NCI-H146 (cell line): ENCODE data around the gene PAAF1.

ENCODE experiments used
- DNase-seq: peaks from one replicate; lab custom pipeline; 2025; lab: John Stamatoyannopoulos, UW

The PAAF1 gene

DNA sequence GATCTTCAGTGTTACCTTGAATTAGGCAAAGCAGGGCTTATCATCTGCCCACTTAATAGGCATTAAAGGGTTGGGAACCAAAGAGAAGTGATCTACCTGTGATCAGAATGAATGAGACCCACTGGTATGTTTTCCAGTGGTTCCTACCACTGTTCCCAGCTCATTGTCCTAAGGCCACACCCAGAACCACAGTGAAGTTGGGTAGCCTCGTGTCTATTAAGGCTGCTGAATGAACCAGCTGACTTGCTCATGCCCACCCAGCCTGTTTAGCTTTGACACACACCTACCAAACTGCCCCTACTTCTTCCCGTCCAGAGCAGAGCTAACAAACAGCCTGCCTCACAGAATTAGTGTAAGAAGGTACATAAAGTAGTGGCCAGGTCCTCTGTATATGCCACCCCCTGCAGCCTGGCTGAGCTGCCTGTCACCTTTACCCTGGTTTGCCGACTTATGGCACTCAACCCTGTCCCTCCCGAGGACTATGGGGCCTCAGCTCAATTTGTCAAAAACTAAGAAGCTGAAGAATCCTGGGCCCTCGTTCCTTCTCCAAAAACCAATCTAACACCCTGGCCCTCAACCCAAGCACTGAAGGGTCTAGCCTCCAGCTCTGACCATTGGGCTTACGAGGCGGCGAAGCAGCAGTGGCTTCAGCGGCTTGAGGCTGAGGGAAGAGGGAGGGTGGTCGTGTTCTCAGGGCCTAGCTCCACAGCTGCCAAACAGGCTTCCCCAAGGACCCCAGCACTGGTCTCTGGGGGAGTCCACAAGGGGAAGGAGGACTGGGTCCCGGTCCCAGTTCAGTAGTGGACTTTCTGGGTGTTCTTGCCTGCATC is 96.0 kb downstream of the PAAF1 start:
- DNase-seq: no peak

DNA sequence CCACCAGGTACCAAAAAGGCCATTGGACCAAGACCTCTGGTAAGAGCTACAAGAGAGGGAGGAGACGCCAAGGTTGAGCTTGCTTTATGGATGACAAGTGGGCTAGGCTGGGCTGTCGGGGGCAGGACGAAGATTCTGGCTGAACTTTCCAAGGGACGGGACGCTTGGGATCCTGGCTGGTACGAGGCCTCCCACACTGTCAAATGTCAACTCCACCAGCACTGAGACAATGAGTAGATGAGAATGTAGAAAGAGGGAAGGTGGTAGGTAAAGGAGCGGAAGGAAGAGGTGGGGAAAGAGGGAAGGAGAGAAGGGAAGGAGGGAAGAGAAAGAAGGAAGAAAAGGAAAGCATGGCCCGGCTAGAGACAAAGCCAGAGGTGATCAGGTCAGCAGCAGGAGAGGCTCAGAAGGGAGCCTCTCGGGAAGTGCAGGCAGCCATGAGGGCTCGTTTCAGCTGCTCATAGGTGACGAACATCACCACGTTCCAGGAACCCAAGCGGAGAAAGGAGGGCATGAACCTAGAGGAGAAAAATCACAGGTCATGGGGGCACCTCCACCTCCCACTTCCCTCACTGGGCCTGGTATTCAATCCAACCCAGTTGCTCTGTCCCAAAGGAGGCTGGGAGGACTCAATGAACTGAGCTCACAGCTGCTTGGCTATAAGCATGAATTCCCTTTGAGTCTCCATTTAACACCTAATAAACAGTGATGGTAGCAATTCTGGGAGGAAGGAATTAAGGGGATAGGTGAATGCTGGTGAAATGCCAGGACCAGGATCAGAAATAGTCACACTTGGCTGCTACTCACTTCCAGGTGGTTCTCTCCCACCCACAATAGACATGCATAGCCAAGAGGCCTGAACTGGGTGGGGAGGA is 98.0 kb downstream of the PAAF1 start:
- no peak for DNase-seq

DNA sequence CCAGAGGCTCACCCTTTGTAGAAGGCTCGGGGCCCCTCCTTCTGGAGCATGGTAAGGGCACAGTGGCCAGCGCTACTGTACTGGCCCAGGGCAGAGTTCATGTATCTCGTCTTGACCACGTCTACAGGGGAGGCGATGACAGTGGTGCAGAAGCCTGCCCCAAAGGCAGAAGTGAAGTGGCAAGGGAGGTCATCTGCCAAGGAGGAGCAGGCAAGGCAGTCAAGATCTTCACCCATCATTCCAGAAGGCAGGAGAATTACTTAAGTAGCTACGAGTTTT is 98.6 kb downstream of the PAAF1 start:
- no peak for DNase-seq

DNA sequence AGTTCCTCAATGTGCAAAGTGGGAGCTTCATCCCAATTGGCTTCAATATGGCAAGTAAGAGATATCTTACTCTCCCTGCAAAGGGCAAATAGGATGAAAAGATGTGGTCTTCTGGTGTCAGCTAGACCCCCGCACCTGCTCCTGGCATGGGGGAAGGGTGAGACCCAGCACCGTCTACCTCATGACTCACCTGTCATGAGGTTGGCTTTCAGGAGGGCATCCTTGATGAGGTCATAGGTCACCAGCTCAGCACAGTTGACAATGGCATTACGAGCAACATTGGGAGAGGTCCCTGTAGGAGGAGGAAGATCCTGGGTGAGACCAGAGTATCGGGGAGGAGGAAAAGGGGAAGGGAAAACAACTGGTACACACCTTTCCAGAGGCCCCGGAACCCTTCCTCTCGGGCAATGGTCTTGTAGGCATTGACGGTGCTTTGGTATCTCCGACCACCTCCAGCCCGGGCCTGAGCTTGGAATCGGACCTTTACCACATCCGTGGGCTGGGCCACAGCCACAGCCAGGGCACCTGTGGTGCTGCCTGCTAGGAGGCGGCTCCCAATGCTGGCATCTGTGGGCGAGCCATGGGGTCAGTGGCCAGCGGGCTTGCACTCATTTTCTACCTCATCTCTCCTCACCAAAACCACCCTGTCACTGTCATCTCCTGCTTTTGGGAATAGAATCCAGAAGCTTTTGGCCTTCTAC is 99.8 kb downstream of the PAAF1 start:
- DNase-seq: no peak

DNA sequence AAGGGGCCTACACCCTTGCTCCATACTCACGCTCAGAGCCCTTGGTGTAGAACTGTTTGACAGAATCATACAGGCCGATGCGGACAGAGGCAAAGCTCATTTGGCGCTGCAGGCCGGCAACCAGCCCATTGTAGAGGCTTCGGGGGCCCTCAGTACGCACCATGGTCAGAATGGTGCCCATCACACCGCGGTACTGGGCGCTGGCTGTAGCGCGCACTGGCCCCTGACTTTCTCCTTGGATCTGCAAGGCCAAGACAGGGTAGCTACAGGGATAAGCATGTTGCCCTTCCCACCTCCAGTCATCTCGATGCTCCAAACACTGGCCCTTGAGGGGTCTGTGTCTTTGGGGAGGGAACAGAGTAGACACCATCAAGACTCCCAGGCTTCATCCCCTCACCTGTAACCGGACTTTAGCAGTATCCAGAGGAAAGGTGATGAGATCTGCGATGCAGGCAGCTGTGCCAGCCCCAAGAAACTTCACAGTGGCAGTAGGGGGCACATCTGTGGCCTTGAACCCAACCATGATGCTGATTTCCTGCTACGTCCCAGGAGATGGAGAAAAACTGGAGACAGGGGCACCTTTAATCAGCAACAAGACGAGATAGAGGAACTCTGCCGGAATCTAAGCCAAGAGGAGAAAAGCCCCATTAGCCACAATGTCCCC is 101.2 kb downstream of the PAAF1 start:
- no peak for DNase-seq

DNA sequence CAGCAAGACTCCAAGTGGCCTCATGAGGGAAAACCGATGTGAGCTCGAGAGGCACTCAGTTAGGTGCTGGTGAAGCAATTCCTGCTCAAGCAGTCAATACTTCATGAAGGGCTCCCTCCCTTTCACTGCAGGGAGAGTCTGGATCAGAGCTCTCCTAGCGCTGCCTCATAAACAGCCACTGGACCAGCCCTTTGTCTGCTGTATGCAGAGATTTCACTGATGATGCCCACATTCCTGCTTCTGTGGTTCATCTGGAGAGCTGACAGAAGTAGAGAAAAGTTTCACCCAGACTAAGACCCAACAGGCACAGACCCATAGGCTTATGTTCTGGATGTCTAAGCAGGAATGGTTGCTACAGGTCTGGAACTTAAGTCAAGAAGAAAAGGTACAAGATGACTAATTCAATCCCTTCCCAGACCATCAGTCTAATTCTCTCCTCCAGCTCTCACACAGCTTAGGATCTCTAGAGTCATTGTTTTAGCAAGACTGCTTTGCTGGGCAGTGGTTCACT is 101.8 kb downstream of the PAAF1 start:
- DNase-seq: no peak

DNA sequence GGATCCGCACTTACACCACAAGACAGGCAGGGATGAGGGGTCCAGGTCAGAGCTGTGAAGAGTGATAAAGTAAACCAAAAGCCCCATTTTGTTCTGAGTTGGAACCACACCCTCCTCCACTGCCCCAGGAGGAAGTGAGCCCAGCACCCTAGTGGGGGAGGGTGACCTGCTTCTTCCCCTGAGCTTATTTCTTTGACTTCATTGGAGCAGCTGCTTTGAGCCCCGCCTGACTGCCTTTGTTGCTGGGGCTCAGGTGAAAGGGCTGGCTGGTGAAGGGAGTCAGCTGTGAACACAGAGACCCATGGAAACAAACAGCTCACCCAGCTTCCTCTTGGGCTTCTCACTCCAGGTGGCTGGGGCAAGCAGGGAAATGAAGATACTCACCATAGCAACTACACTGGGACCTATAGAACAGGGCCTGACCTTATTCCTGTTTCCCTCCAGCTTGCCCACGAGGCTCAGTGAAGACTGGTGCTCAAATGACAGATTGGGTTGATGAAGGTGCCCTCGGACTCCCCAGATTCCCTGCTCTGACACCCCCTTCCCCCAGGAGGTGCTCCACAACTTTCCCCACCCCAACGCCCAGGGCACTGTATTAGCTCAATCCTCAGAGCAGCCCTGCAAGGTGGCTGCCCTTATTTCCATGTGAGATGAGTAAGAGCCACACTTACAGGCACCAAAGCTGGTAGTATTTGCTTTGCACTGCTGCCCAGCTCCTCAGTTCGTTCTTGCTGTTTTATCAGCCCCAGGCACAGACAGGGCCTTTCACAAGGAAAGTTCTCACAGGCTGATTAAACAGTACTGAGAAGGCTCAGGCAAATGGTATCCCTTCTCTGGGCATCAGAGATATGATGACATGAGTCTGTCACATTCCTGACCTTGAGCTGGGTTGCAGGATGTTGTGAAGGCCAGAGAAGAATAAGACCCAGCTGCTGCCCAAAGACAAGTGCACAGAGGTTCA is 103.5 kb downstream of the PAAF1 start:
- peak; percentile 94 for DNase-seq
